NT2/D1 (cell line): ENCODE results near the gene RAB37.
A peak's percentile ranks its signal among the peaks of the same experiment; 100 is the strongest.

Experiments used
- DNase-seq: peaks from one replicate; pipeline ENCODE4 v3.0.0-alpha.2; 2011; ENCODE audit warnings: low read depth, low spot score
- H3K27me3 ChIP-seq: 2 replicates; pipeline ENCODE4 v1.6.0; 2011; ENCODE audit warnings: mild to moderate bottlenecking; ENCODE audit not compliant: insufficient read length, insufficient read depth
- H3K36me3 ChIP-seq: 2 replicates; pipeline ENCODE4 v1.6.1; 2011; ENCODE audit warnings: mild to moderate bottlenecking, low read length, mixed read lengths; ENCODE audit not compliant: insufficient read depth, insufficient read length
- H3K4me1 ChIP-seq: 2 replicates; pipeline ENCODE4 v1.5.1; 2011; ENCODE audit not compliant: insufficient read depth, insufficient read length
- H3K4me3 ChIP-seq: 2 replicates; pipeline ENCODE4 v1.5.1; 2011; ENCODE audit warnings: low read depth; ENCODE audit not compliant: insufficient read length
- H3K9ac ChIP-seq: 2 replicates; pipeline ENCODE4 v1.6.0; 2011; ENCODE audit warnings: low read depth; ENCODE audit not compliant: insufficient read length
- H3K9me3 ChIP-seq: 2 replicates; pipeline ENCODE4 v1.5.1; 2011; ENCODE audit warnings: mild to moderate bottlenecking, low read length; ENCODE audit not compliant: insufficient read depth
- SUZ12 ChIP-seq: IDR thresholded peaks from 2 replicates; pipeline ENCODE4 v1.6.1; 2011; ENCODE audit not compliant: insufficient read length, insufficient read depth; ENCODE audit errors: extremely low read depth
- YY1 ChIP-seq: IDR thresholded peaks from 2 replicates; pipeline ENCODE4 v1.6.1; 2011; ENCODE audit not compliant: insufficient read length, insufficient read depth
- ZNF274 ChIP-seq: IDR thresholded peaks from 2 replicates; pipeline ENCODE4 v1.6.1; 2011; ENCODE audit warnings: mild to moderate bottlenecking, low read depth, low read length

Gene RAB37, protein sequence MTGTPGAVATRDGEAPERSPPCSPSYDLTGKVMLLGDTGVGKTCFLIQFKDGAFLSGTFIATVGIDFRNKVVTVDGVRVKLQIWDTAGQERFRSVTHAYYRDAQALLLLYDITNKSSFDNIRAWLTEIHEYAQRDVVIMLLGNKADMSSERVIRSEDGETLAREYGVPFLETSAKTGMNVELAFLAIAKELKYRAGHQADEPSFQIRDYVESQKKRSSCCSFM

DNA sequence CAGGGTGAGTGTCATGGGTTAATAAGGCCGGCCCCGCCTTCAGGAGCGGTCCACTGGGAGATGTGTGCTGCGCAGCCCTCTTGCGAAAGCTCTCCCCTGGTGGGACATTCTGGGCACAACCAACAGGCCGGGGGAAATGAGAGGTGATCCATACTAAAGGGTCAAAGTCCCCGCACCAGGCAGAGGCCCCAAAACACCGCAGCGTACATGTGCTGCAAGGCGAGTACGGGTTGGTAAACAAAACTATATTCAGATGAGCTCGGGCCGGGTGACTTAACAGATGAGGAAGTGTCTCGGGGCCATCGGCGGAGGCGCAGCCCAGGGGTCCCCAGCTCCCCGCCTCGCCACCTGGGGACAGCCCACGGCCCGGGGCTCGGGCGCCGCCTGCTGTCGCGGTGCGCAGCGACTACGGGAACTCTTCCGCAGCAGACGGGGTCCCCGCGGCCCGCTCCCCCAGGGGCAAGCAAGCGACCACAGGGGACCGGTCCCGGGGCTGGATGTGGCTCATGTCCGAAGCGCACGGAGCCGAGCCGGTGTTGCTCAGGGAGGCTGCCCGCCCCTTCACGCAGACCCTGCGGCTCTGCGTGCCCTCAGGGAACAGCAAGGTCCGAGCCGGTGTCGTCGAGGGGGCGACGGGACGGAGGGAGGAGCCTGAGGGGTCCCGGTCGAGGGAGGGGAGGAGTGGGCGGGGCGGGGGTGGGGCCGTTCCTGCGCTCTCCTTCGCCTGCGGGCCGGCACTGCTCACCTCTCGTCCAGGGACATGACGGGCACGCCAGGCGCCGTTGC lies at the start of gene RAB37:
TSS of gene RAB37 (plus strand) at position 744 of the 786 bp plus-strand sequence. CDS start at position 761, 17 bp downstream.
- no peaks in the 10 kb centered on the region for H3K9me3 ChIP-seq
- DNase-seq = no peak
- H3K4me3 ChIP-seq = peak within 1 kb of the TSS; percentile 57
- H3K9ac ChIP-seq = peak within 1 kb of the TSS; percentile 80
- no peaks in the 10 kb centered on the region for H3K36me3 ChIP-seq
- peaks cover 8% of the 10 kb centered on the region for H3K4me1 ChIP-seq
- H3K27me3 ChIP-seq = peaks cover 14% of the 10 kb centered on the region
- TF ChIP-seq SUZ12 (no peak), ZNF274 (no peak), YY1 (no peak)

DNA sequence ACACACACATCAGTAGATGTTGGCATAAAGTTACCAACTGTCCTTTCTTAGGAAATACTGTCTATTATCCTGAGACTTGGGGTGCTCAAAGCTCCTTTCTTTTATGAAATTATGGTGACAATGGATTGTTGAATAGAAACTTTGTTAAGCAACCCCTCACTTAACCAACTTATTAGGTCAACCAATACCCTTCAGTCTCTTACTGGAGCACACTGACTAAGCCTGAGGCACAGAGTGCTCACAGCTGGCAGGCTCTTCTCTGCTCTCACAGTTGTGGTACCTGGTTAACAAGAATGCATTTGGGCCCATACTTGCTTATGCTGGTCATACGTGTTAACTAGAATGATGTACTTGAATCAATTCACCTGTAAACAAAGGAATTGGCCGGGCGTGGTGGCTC lies 49.2 kb upstream of the RAB37 start:
- Histone ChIP-seq H3K9ac (no peak overlapping the region), H3K27me3 (peaks cover 4% of the 10 kb centered on the region), H3K4me3 (no peak overlapping the region), H3K9me3 (no peaks in the 10 kb centered on the region), H3K36me3 (no peaks in the 10 kb centered on the region), H3K4me1 (no peaks in the 10 kb centered on the region)
- no peak for DNase-seq
- no peak for TF ChIP-seq SUZ12
- TF ChIP-seq YY1 = no peak
- TF ChIP-seq ZNF274 = no peak

DNA sequence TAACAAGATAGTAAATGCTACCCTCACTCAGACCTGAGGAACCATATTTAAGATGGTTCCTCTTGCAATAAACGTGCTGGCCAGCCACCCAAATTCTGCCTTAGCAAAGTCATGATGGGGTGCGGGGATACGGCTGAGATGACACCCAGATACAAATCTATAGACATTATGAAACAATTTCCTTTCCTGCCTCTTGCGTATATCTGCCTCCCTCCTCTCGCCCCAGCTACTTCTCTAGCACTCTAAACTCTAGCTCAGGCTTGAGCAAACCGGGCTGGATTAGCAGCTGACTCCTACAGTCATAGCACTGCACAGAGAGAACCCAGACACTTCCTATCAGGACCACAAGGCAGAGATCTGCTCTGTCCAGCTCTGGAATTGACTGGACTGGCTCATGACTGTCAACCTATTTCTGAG lies 46.6 kb upstream of the RAB37 start:
- peaks cover 19% of the 10 kb centered on the region for H3K27me3 ChIP-seq
- H3K36me3 ChIP-seq = no peaks in the 10 kb centered on the region
- no peaks in the 10 kb centered on the region for H3K4me1 ChIP-seq
- peaks cover 11% of the 10 kb centered on the region; the same call in 1 of the 2 replicates for H3K9me3 ChIP-seq
- H3K4me3 ChIP-seq = no peak overlapping the region
- no peak overlapping the region for H3K9ac ChIP-seq
- no peak for DNase-seq
- TF ChIP-seq ZNF274 = no peak
- no peak for TF ChIP-seq SUZ12
- no peak for TF ChIP-seq YY1

DNA sequence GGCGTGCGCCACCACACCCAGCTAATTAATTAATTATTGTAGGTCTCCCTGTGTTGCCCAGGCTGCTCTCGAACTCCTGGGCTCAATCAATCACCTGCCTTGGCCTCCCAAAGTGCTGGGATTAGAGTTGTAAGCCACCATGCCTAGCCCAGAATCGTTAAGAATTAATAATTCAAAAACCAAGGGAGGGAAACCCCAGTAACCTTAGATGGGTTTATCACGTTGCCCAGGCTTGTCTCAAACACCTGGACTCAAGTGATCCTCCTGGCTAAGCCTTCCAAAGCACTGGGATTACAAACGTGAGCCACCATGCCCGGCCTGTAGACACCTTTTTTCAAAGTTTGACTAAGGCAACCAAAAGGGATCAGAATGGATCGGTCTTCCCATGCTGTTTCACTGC lies 45.9 kb upstream of the RAB37 start:
- TF ChIP-seq SUZ12 (no peak), ZNF274 (no peak), YY1 (no peak)
- H3K27me3 ChIP-seq = peaks cover 20% of the 10 kb centered on the region
- DNase-seq = no peak
- no peaks in the 10 kb centered on the region for H3K4me1 ChIP-seq
- no peaks in the 10 kb centered on the region for H3K36me3 ChIP-seq
- no peak overlapping the region for H3K9ac ChIP-seq
- H3K4me3 ChIP-seq = no peak overlapping the region
- H3K9me3 ChIP-seq = peaks cover 11% of the 10 kb centered on the region; the same call in 1 of the 2 replicates

DNA sequence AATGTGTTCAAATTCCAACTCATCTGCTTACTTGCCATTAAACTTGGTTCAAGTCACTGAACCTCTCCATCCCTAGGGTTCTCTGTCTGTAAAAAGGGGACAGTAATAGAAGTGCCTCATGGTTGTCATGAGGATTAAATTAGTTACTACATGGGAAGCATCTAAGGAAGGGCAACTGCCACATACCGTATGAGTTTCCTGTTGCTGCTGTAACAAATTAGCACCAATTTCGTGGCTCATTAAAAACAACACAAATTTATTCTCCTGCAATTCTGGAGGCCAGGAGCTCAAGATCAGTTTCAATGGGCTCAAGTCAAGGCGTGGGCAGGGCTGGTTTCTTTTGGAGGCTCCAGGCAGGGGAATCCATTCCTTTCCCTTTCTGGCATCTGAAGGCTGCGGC lies 43.0 kb upstream of the RAB37 start:
- DNase-seq = no peak
- Histone ChIP-seq H3K27me3 (peaks cover 25% of the 10 kb centered on the region), H3K9ac (no peak overlapping the region)

DNA sequence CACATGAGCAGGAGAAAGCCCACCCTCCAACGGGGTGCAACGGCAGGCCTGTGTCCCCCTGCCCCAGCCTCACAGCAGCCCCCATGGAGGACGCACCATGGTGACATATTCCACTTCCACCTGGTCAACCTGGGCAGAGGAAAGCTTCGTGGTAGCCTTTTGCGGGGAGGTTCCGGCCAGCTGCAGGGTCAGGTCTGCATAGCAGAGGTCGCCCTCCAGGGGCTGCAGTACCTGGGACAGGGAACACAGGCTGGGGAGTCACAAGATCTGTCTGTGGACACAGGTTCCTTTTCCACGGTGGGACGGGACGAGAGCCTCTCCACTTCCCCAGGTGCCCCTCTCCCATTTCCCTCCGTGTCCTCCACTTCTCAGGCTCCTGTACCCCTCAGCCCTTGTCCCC lies 41.4 kb upstream of the RAB37 start:
- peaks cover 11% of the 10 kb centered on the region; the same call in 1 of the 2 replicates for H3K9me3 ChIP-seq
- H3K27me3 ChIP-seq = peaks cover 25% of the 10 kb centered on the region
- no peaks in the 10 kb centered on the region for H3K4me1 ChIP-seq
- H3K4me3 ChIP-seq = no peak overlapping the region
- H3K36me3 ChIP-seq = no peaks in the 10 kb centered on the region
- no peak overlapping the region for H3K9ac ChIP-seq
- no peak for DNase-seq
- TF ChIP-seq YY1 (no peak), SUZ12 (no peak), ZNF274 (no peak)

More for the DNA sequence above, 43.0 kb upstream of the RAB37 start:
- Histone ChIP-seq H3K4me3 (no peak overlapping the region), H3K9me3 (peaks cover 11% of the 10 kb centered on the region; the same call in 1 of the 2 replicates), H3K36me3 (no peaks in the 10 kb centered on the region), H3K4me1 (no peaks in the 10 kb centered on the region)
- no peak for TF ChIP-seq SUZ12
- TF ChIP-seq YY1 = no peak
- no peak for TF ChIP-seq ZNF274

DNA sequence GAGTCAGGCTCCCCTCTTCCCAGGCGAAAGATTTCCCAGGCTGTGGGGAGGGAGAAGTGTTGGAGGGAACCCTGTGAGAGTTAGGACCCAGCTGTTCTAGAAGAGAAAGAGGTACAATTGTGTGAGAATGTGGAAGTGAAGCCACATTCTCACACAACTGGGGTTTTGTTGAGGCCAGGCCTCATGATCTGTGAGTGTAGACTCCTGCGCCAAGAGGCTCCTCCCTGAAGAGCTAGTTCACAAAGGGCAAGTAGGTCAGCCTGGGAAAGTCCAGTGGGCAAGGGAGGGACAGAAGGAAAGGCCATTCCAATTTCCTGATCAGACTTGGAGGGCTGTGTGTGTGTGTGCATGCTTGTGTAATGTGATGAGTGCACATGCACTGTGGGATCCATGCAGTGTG lies 39.5 kb upstream of the RAB37 start:
- Histone ChIP-seq H3K4me1 (no peaks in the 10 kb centered on the region), H3K36me3 (no peaks in the 10 kb centered on the region), H3K27me3 (peaks cover 25% of the 10 kb centered on the region), H3K4me3 (no peak overlapping the region), H3K9me3 (peaks cover 11% of the 10 kb centered on the region; the same call in 1 of the 2 replicates), H3K9ac (no peak overlapping the region)
- TF ChIP-seq SUZ12 = no peak
- TF ChIP-seq ZNF274 = no peak
- TF ChIP-seq YY1 = no peak
- DNase-seq = no peak
